Sciatic nerve (tissue), 2 donors: ENCODE measurements around the gene WDR20. TPM values are rescaled to one million over a fixed set of nuclear protein-coding genes. Genes with fewer than 3 reads are reported as not detected.

ENCODE experiments used
- ATAC-seq: fragments of 200-7000 bp; cut with Tn5 transposase; one replicate; pipeline ENCODE4 v1.9.1; 2020; ENCODE audit warnings: mild to moderate bottlenecking, moderate library complexity
- DNase-seq: peaks from one replicate; pipeline ENCODE4 v3.0.0-alpha.2; 2020; ENCODE audit warnings: low spot score
- intact Hi-C: fragments of 100-400 bp; cut with DNase I; formaldehyde crosslinking; loops from one replicate; pipeline ENCODE4 v1.14.2; 2022
- total RNA-seq: library from RNA; stranded (reverse); fragmentation: NEBNext Ultra II Directional; extraction: Animal tissue kit (Norgen Biotek cat#: 25700); gene quantifications from one replicate; pipeline ENCODE4 v1.2.1, GENCODE V29; 2021
- donor health status: DM: no; HTN: no; CAD: no.
- donor health status: DM: no; HTN: no; CAD: no.

The WDR20 gene
- total RNA-seq, 1 donor from 2014 or later, result 39.6 TPM

DNA sequence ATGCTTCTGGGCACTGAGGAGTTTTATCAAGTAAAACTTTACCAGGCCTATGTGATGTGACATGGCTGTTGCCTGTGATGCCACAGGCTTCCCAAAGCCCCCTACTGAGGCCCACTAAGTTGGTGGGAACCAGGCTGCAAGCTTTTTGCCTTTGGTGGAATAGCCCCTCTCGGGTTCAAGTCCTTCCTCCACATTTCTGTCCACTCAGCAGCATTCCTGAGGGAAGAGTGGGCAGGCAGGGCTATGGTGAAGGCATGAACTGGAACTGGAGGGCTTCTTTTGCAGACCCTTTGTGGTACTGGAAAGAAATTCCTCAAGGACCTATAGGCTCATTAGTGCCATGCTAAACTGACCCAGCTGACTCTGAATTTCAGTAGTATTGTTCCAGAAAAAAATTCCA is 48.5 kb downstream of the WDR20 start:
- DNase-seq (no peak), ATAC-seq (no peak)
- intact Hi-C loops, result no loop called here

DNA sequence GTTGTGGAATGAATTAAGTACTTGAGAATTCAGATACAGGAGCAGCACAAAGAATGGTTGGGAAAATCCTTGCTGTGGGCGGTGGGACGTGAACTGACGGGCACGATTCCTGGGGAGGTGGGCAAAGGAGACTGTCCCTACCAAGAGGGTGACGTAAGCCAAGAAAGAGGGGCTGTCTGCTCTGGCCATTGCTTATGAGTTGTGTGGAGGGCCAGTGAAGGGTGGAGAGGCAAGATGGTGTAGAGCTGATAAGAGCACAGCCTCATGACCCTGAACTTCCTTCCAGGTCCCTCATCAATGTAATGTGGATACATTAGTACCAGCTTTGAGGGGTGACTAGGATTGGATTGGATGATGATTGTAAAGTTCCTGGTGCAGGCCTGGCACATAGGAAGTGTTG is 50.2 kb downstream of the WDR20 start:
- no peak for ATAC-seq
- intact Hi-C loops, result no loop called here

DNA sequence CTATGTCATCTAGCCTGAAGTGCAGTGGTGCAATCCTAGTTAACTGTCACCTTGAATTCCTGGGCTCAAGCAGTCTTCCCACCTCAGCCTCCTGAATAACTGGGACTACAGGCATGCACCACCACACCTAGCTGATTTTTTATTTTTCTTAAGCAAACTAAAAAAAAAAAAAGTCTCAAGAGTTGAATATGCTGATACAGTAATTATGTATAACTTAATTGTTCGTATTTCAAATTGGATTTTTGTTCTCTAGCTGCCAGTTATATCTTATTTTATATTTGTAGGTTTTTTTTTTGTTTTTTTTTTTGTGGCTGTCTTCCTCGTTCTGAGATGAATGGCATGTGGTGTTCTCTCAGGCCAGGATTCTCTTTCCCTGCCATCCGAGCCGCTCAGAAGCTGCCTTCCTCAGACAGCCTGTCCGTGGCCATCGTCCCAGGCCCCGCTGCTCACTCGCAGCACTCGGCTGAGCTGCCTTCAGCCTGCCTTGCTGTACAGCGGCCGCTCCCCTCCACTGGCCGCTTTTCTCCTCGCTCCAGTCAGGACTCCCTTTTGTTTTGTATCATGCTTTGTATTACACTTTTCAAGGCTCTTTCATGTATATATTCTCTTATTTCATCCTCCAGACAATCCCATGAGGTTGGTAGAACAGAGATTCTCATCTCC is 53.3 kb downstream of the WDR20 start:
- no peak for ATAC-seq
- intact Hi-C loops, result no loop called here

More for the DNA sequence above, 50.2 kb downstream of the WDR20 start:
- DNase-seq, result no peak

DNA sequence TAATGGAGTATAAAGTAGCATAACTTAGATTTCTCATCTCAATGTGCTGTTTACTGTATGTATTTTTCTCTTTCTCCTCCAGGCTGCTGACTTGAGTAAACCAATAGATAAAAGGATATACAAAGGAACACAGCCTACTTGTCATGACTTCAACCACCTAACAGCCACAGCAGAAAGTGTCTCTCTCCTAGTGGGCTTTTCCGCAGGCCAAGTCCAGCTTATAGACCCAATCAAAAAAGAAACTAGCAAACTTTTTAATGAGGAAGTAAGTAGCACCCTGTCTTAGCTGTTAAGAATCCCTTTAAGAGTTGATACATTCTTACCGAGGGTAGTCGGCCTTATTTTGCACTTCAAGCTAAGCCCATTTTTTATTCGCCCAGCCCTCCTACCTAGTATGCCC is 55.2 kb downstream of the WDR20 start:
- ATAC-seq, result no peak
- no peak for DNase-seq
- intact Hi-C loops, result no loop called here

More for the DNA sequence above, 53.3 kb downstream of the WDR20 start:
- DNase-seq, result no peak

DNA sequence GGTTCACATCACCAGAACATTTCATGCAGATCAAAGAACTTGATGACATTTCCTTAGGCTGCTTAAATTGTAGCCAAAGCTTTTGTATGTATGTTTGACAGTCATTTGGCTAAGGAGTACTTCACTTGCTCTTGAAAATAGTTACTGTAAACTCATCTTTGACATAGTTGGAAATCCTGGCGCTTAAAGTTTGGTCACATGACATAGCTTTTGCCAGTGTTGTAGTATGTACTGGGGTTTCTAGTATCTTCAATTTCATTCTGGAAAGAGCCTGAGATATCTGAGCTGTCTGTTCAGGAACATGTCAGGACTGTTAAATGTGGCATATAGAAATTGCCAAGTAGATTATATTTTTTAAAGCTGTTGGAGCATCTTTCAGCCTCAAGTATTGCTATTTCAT is 55.7 kb downstream of the WDR20 start:
- no peak for ATAC-seq
- intact Hi-C loops, result no loop called here
- DNase-seq, result no peak

DNA sequence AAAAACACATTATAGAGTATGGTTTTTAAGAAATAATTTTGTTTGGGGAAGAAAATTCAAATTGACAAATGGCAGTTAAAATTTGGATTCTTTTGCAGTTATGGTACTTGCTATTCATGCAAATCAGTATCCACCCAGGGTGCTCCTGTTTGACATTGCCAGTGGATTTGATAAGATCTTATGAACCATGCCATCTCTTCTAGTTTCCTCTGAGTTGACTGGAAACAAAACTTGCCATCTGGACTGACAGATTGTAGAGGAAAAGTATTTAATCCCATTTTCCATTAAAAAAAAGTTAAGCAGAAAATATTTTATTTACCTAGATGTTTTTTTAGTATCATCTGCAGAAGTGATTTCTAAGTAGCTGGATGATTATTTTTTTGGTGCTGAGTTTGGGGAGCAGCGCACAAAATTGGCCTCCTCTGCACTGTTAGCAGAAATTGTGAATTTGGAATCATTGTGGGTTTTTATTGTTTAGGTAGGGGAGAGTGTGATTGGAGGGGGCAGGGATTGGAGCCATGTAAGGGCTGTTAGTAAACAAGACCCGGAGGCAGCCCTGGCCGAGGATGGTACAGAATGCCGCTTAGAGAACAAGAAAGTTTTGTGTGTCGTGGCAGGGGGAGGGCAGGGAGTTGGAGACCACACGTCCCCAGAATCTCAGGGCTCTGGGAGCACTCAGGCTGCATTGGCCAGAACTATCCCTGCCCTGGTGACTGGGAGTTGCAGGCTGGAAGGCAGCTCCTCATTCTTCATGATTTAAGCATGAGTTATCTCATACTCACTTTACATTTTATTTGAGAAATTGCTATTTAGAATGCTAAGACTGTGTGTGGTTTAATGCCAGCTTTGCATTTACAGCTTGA is 56.6 kb downstream of the WDR20 start:
- intact Hi-C loops, result no loop called here
- DNase-seq (no peak), ATAC-seq (peak; percentile 38)

DNA sequence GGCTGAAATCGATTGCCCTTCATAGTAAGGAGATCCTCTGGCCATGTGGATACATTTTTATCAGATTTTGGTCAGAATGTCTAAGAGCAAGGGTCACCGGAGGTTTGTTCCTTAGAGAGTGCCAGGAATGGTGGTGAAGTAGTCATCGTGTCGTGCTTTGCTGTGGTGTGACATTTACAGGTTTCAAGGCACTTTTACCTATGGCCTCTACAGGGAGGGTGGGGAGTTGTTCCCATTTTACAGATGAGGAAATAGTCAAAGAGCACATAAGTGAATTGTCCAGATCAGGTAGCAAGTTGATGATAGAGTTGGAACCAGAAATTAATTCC is 57.2 kb downstream of the WDR20 start:
- intact Hi-C loops, result no loop called here
- no peak for ATAC-seq
- no peak for DNase-seq

DNA sequence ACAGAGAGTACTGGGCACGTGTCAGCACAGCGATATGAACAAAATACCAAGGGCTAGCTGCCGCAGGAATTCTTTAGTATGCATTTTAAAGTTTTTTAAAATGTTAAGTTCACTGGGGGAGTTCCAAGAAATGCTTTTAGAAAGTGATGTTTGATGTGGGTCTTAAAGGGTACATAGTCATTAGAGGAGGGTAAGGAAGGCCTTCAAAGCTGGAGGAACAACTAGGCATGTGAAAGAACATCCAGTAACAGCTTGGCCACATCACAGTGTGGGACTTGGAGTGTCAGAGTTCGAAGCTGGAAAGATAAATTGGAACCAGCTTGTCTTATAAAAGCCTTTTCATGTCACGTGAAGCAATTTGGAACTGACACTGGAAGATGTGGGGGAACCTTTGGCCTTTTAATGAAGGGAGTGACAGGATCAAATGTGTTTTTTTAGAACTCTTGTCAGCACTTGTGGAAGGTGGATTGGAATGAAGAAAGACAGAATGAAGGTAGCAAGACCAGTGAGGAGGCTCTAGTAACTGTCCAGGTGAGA is 57.7 kb downstream of the WDR20 start:
- ATAC-seq (no peak), DNase-seq (no peak)
- intact Hi-C loops, result no loop called here

DNA sequence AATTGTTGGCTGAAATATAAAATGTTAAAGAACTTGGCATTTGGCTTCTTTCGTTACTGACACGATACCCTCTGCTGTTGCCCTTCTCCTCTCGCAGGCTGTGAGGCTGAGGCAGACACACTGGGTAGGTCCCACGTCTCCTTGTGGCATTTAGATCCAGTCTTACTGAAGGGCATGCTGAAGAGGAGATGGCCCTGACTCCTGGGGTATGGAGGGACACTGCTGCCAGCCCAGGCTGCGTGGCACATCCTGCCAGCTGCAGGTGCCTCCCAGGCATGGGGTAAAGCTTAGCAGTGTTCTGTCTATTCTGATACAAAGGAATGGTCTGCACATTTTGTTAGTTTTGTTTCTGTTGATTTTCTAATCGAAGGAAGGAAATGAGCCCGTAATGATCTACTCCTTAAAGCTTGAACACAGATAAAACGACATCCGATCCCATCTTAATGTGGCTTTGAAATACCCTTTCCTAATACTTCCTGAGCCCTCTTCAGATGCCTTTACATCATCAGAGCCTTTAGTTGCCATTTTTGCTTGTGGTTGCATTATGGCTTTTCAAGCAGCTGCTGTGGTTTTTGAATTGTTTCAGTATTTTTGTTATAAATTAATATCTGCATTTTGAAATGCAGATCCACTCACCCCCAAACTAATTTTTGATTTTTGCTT is 61.1 kb downstream of the WDR20 start:
- no peak for DNase-seq
- no peak for ATAC-seq
- intact Hi-C loops, result no loop called here

DNA sequence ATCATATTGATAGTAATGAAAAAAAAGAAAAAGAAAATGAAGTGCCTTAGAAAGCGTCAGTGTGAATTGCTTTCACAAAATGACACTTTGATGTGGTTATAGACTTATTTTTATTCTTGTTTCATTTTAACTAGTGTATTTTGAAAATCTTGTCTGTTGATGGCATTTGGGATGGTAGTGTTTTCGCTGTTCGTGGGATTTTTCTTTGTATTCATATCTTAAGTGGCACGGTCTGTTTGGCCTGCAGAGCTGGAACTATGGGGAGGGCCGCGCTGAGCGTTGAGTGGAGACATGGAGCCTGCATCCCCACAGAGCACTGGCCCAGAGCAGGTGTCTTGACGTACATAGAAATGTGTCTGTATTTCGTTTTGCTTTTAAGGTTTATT is 61.6 kb downstream of the WDR20 start:
- intact Hi-C loops, result no loop called here
- no peak for ATAC-seq
- no peak for DNase-seq

DNA sequence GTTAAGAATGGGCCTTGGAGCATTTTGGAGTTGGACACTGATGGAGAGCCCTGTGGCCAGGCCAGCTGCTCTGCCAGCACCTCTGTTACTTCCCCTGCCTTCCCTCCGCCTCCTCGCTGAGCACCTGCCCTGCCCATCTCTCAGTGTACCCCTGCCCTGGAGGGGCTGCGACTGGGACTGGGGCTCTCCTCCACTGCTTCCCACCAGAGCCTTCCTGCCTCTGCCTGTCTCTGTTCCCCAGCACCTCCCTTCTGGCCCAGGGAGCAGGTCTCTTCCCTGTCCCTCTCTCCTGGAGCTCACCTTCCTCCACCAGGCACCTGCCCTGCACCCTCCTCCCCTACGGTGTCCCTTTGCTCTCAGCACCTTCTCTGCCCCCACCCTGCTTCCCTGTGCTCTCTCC is 62.1 kb downstream of the WDR20 start:
- ATAC-seq, result no peak
- intact Hi-C loops, result no loop called here

DNA sequence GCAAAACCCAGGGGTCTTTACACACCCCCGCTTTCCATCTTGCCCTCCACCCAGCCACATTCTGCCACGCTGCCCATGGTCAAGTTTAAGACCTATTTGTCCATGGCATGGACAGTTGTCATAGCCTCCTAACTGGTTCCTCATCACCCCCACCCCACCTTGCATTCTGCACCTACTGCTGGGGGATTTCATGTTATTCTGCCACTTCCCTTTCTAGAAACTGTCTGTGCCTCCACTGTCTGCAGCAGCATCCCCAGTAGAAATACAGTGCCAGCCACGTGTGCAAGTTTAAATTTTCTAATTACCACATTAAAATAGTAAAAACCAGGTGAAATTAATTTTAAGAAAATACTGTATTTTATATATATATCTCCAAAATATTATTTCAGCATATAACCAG is 63.2 kb downstream of the WDR20 start:
- intact Hi-C loops, result no loop called here
- ATAC-seq, result no peak

More for the DNA sequence above, 62.1 kb downstream of the WDR20 start:
- DNase-seq, result no peak

DNA sequence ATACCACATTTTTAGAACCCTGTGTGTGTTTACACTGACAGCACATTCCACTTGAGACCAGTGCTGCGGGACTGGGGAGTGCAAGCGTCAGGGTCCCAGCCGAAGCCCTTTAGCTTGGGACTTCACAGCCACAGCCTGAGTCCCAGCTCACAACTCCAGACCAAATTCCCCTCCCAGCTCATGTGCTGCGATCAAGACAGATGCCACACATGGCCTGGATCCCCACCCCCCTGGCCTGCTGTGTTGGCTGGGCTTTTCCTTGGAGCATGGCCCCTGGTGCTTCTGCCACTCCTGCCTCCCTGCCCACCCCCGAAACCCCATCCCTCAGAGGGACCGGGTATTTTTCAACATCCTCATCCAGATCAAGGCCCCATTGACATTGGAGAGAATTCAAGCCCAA is 63.7 kb downstream of the WDR20 start:
- intact Hi-C loops, result no loop called here
- DNase-seq (peak; percentile 35), ATAC-seq (no peak)

More for the DNA sequence above, 63.2 kb downstream of the WDR20 start:
- peak; percentile 18 for DNase-seq

DNA sequence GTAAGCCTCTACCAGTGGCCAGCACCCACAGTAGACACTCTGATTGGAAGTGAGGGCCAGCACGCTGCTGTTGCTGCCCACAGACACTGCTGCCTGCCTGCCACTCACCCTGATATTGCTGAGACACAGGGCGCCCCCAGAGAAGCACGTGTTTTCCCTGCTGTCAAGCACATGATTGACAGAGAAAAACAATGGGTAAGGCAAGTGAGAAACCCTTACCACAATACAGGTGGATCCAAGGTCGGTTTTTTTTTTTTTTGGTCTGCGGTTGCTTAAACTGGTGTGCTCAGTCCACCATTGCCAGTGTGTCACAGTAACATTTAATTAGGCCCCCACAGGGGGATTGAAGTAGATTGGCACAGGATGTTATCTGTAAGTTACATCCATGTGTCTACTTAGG is 65.9 kb downstream of the WDR20 start:
- DNase-seq (peak; percentile 28), ATAC-seq (no peak)
- intact Hi-C loops, result no loop called here

DNA sequence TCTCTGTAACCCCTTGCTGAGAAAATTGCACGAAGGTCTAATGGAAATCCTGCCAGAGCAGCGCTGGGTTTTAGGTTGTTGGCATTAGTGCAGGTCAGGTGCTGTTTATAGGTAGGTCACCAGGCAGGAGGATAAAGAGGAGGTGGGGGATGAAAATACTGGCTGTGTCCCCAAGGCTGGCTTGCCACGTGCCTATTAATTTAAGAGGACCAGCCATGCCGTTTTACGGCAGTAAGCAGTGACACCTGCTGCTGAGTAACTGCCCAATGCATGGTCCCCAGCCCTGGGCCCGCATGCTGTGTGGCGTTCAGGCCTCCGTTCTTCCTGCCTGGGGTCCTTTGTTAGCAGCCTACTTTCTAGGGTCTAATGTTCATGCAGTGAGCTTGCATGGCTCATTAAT is 67.2 kb downstream of the WDR20 start:
- intact Hi-C loops, result no loop called here
- ATAC-seq (no peak), DNase-seq (peak; percentile 42)

DNA sequence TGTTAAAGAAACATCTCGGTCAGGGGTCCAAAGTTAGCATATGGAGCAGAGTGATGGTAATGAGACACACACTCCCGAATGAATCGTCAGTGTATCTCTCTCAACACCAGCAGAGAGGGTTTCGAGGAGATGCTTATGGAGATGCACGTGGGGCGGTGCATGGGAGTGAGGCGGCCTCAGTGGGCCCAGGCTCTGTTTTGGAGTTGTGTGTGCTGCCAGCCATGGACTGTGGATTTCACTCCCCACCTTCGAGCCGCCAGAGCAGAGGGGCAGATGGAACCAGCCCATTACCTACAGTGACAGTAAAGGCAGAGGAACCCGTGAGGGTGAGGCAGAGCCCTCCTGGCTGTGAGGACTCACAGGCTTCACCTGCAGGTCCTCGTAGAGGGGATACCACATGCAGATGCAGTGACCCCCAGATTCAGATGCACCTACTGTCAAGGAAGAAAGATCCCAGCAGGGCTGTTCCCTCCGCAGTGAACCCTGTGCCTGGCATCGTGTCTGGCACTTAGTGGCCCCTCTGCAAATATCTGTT is 68.2 kb downstream of the WDR20 start:
- DNase-seq, result peak; percentile 42
- intact Hi-C loops, result no loop called here
- ATAC-seq, result no peak

DNA sequence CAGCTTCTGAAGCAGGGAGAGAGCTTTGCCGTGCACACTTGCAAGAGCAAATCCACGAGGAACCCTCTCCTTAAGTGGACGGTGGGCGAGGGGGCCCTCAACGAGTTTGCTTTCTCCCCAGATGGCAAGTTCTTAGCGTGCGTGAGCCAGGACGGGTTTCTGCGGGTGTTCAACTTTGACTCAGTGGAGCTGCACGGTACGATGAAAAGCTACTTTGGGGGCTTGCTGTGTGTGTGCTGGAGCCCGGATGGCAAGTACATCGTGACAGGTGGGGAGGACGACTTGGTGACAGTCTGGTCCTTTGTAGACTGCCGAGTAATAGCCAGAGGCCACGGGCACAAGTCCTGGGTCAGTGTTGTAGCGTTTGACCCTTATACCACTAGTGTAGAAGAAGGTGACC is 69.0 kb downstream of the WDR20 start:
- DNase-seq (peak; percentile 45), ATAC-seq (no peak)
- intact Hi-C loops, result no loop called here

DNA sequence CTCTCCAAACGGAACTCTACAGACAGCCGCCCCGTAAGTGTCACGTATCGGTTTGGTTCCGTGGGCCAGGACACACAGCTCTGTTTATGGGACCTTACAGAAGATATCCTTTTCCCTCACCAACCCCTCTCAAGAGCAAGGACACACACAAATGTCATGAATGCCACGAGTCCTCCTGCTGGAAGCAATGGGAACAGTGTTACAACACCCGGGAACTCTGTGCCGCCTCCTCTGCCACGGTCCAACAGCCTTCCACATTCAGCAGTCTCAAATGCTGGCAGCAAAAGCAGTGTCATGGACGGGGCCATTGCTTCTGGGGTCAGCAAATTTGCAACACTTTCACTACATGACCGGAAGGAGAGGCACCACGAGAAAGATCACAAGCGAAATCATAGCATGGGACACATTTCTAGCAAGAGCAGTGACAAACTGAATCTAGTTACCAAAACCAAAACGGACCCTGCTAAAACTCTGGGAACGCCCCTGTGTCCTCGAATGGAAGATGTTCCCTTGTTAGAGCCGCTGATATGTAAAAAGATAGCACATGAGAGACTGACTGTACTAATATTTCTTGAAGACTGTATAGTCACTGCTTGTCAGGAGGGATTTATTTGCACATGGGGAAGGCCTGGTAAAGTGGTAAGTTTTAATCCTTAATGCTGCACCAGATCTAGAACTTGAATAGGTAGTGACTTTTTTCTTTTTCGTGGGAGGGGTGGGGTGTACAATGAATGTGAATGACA is 69.7 kb downstream of the WDR20 start:
- ATAC-seq, result peak; percentile 74
- DNase-seq, result peak; percentile 63
- intact Hi-C loops, result no loop called here

DNA sequence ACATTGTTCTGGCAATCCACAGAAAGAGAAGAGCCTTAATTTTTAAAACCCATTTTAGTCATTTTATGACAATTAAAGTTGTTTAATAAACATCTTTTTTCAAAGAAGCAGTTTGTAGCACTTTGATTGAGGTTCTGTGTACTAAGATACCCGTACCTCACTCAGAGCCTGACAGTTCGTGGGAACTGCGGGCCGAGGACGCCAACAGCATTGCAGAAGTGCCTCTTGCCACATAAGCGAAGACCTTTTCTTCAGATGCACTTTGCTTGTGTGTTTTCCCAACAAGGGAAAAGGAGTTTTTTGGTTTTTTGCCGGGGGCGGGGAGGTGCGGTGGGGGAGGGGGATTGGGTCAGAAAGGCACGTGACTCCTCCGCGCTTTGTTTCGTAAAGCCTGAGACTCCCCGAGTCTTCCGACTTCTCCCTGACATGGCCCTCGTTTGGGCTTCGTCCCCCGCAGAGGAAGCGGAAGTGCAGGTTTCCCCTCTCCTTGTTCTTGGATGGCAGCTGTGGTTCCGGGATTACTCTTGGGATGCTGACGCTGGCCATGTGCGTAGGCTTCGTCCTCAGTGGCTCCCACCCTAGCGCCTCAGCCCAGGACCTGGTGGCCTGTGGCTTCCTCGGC is 70.8 kb downstream of the WDR20 start:
- DNase-seq (peak; percentile 51), ATAC-seq (no peak)
- intact Hi-C loops, result no loop called here
